GM23338 (cell line): ENCODE results near the gene ZNF100. TPM values are rescaled to one million over a fixed set of nuclear protein-coding genes. Genes with fewer than 3 reads are reported as not detected.

Source experiments
- ATAC-seq: fragments of 200-7000 bp; cut with Tn5 transposase; 3 replicates; pipeline ENCODE4 v1.9.1; 2020
- DNase-seq: peaks from one replicate; pipeline ENCODE4 v3.0.0-alpha.2; 2015; ENCODE audit warnings: low spot score
- H2AFZ ChIP-seq: fragments of 200-600 bp; sonication (generic); 2 replicates; pipeline ENCODE4 v1.8.0; 2016; ENCODE audit warnings: antibody characterized with exemption, mild to moderate bottlenecking, moderate library complexity
- H3F3A ChIP-seq: fragments of 200-600 bp; sonication (generic); replicated peaks from 2 replicates; pipeline ENCODE4 v1.8.0; 2017; ENCODE audit warnings: antibody characterized with exemption, mixed run types, low read depth
- H3K27ac ChIP-seq: fragments of 200-600 bp; sonication (generic); 2 replicates; pipeline ENCODE4 v1.6.1; 2016; ENCODE audit warnings: low read depth
- H3K27me3 ChIP-seq: fragments of 200-600 bp; sonication (generic); 2 replicates; pipeline ENCODE4 v1.8.0; 2016; ENCODE audit warnings: mild to moderate bottlenecking, mixed run types, moderate library complexity; ENCODE audit not compliant: insufficient read depth
- H3K36me3 ChIP-seq: fragments of 200-600 bp; sonication (generic); 2 replicates; pipeline ENCODE4 v1.8.0; 2016; ENCODE audit warnings: mild to moderate bottlenecking; ENCODE audit not compliant: insufficient read depth
- H3K4me1 ChIP-seq: fragments of 200-600 bp; sonication (generic); 2 replicates; pipeline ENCODE4 v1.8.0; 2016; ENCODE audit warnings: mild to moderate bottlenecking, moderate library complexity; ENCODE audit not compliant: insufficient read depth
- H3K4me2 ChIP-seq: fragments of 200-600 bp; sonication (generic); 2 replicates; pipeline ENCODE4 v1.7.1; 2017; ENCODE audit warnings: mixed run types
- H3K4me3 ChIP-seq: fragments of 200-600 bp; sonication (generic); 2 replicates; pipeline ENCODE4 v1.6.1; 2016; ENCODE audit warnings: mixed run types
- H3K79me2 ChIP-seq: fragments of 200-600 bp; sonication (generic); replicated peaks from 2 replicates; pipeline ENCODE4 v1.8.0; 2017; ENCODE audit warnings: mild to moderate bottlenecking; ENCODE audit not compliant: insufficient read depth
- H3K9me2 ChIP-seq: fragments of 200-600 bp; sonication (generic); 2 replicates; pipeline ENCODE4 v1.8.0; 2017; ENCODE audit not compliant: insufficient read depth
- H4K20me1 ChIP-seq: fragments of 200-600 bp; sonication (generic); replicated peaks from 2 replicates; pipeline ENCODE4 v1.8.0; 2017; ENCODE audit warnings: mild to moderate bottlenecking; ENCODE audit not compliant: insufficient read depth
- H3K27ac Mint-ChIP-seq: 2 replicates; pipeline ENCODE4 v1.8.0; 2020; ENCODE audit warnings: inconsistent platforms, mild to moderate bottlenecking, moderate library complexity, mixed read lengths
- H3K27me3 Mint-ChIP-seq: 3 replicates; pipeline ENCODE4 v1.8.0; 2022; ENCODE audit warnings: low read depth, mild to moderate bottlenecking, moderate library complexity, mixed read lengths, inconsistent platforms; ENCODE audit not compliant: insufficient read depth, poor library complexity
- H3K36me3 Mint-ChIP-seq: 3 replicates; pipeline ENCODE4 v1.8.0; 2021; ENCODE audit warnings: low read depth, mild to moderate bottlenecking, inconsistent platforms, moderate library complexity, mixed read lengths
- H3K4me1 Mint-ChIP-seq: 3 replicates; pipeline ENCODE4 v1.8.0; 2020; ENCODE audit warnings: mild to moderate bottlenecking, inconsistent platforms, mixed read lengths
- H3K4me3 Mint-ChIP-seq: 3 replicates; pipeline ENCODE4 v1.8.0; 2021; ENCODE audit warnings: moderate library complexity, mild to moderate bottlenecking, inconsistent platforms, mixed read lengths
- H3K9me3 Mint-ChIP-seq: 3 replicates; pipeline ENCODE4 v1.8.0; 2020; ENCODE audit warnings: moderate library complexity, mild to moderate bottlenecking, inconsistent platforms, mixed read lengths
- CREB1 ChIP-seq: fragments of 250-450 bp; sonication (Bioruptor Pico); IDR thresholded peaks from 2 replicates; pipeline ENCODE4 v1.5.0; 2020; ENCODE audit warnings: low read depth, mild to moderate bottlenecking, moderate library complexity
- CTCF ChIP-seq, 2 experiments: fragments of 200-600 bp in 1 of 2; sonication (generic) in 1 of 2; conservative IDR thresholded peaks; 2 replicates each; pipeline versions ENCODE4 v1.5.1 to v1.6.1; 2016 to 2017; ENCODE audit warnings: antibody characterized with exemption in 2 of 2, low read depth in 2 of 2, mild to moderate bottlenecking in 2 of 2, moderate library complexity in 1 of 2
- ETS1 ChIP-seq: IDR thresholded peaks from 2 replicates; pipeline ENCODE4 v1.6.1; 2016; ENCODE audit warnings: antibody characterized with exemption
- EZH2phosphoT487 ChIP-seq: fragments of 200-600 bp; sonication (generic); IDR thresholded peaks from one replicate; pipeline ENCODE4 v1.8.1; 2018; ENCODE audit warnings: antibody characterized with exemption; ENCODE audit not compliant: unreplicated experiment
- JUNB ChIP-seq: IDR thresholded peaks from one replicate; pipeline ENCODE4 v1.6.1; 2016; ENCODE audit warnings: antibody characterized with exemption; ENCODE audit not compliant: unreplicated experiment
- NANOG ChIP-seq: IDR thresholded peaks from 2 replicates; pipeline ENCODE4 v1.6.1; 2016; ENCODE audit warnings: antibody characterized with exemption, borderline replicate concordance
- POLR2AphosphoS5 ChIP-seq: IDR thresholded peaks from 2 replicates; pipeline ENCODE4 v1.6.1; 2016; ENCODE audit warnings: antibody characterized with exemption, low read depth
- REST ChIP-seq: IDR thresholded peaks from one replicate; pipeline ENCODE4 v1.6.1; 2018; ENCODE audit warnings: antibody characterized with exemption; ENCODE audit not compliant: unreplicated experiment
- STAT1 ChIP-seq: IDR thresholded peaks from one replicate; pipeline ENCODE4 v1.6.1; 2016; ENCODE audit warnings: antibody characterized with exemption; ENCODE audit not compliant: unreplicated experiment
- ZNF114 ChIP-seq: fragments of 250-450 bp; sonication (Bioruptor Pico); IDR thresholded peaks from 2 replicates; pipeline ENCODE4 v1.5.0; 2020; ENCODE audit warnings: mild to moderate bottlenecking, moderate library complexity
- ZNF331 ChIP-seq: fragments of 250-450 bp; sonication (Bioruptor Pico); IDR thresholded peaks from 2 replicates; pipeline ENCODE4 v1.5.0; 2020; ENCODE audit warnings: low read depth, mild to moderate bottlenecking, moderate library complexity
- polyA plus RNA-seq: library from polyadenylated mRNA; unstranded; fragments of >200 nt; fragmentation: Nextera tagmentation; extraction: Ambion mirVana; gene quantifications from 2 replicates; pipeline ENCODE4 v1.2.1, GENCODE V29; 2016
- total RNA-seq: library from RNA; depleted of rRNA; stranded (reverse); fragments of >200 nt; shearing (Covaris generic); gene quantifications from 2 replicates; pipeline ENCODE4 v1.2.3, GENCODE V29; 2014

ZNF100 gene
- total and polyA plus RNA-seq, 2 experiments from 2014 or later = 10.0 to 25.1 TPM

- peak overlapping the region; percentile 85 for H3K27ac ChIP-seq
- ATAC-seq = peak; percentile 95
- no peaks in the 10 kb centered on the region for H3K9me2 ChIP-seq
- Mint-ChIP-seq H3K4me3 (no peak overlapping the region), H3K9me3 (peaks cover 17% of the 10 kb centered on the region), H3K27ac (no peak overlapping the region), H3K4me1 (peaks cover 20% of the 10 kb centered on the region), H3K27me3 (peaks cover 3% of the 10 kb centered on the region), H3K36me3 (peaks cover 9% of the 10 kb centered on the region)
- no peaks in the 10 kb centered on the region for H3F3A ChIP-seq
- TF ChIP-seq EZH2phosphoT487 = no peak
- no peak for TF ChIP-seq ETS1
- TF ChIP-seq POLR2AphosphoS5 = peak; percentile 19; the same call in 1 of the 2 replicates
- TF ChIP-seq ZNF331 = no peak
- no peak for TF ChIP-seq REST
- TF ChIP-seq NANOG = no peak
- no peak for TF ChIP-seq CTCF (conservative IDR thresholded peaks at IDR 0.05; ENCODE audit: low read depth in 2 of 2)
- TF ChIP-seq JUNB = no peak
- TF ChIP-seq ZNF114 (CRISPR knock-in tag) = no peak
- TF ChIP-seq CREB1 (CRISPR knock-in tag) = 0 out of 2 replicates have a peak, but pooled peaks have one; percentile 4
- no peak for TF ChIP-seq STAT1
- DNase-seq = peak; percentile 97
- H3K4me2 ChIP-seq = peak overlapping the region; percentile 52
- H3K27me3 ChIP-seq = no peaks in the 10 kb centered on the region
- H3K4me1 ChIP-seq = peaks cover 24% of the 10 kb centered on the region
- no peak overlapping the region for H2AFZ ChIP-seq
- no peaks in the 10 kb centered on the region for H3K79me2 ChIP-seq
- peak overlapping the region; percentile 29; the same call in 1 of the 2 replicates for H3K4me3 ChIP-seq
- H4K20me1 ChIP-seq = no peaks in the 10 kb centered on the region
- no peaks in the 10 kb centered on the region for H3K36me3 ChIP-seq
These were observed 68.2 kb downstream of the ZNF100 start for GRCh38 chr19:21699197-21699596.
